Right renal pelvis (tissue), 4 donors: ENCODE measurements around the gene INPP5B. TPM values are rescaled to one million over a fixed set of nuclear protein-coding genes. Genes with fewer than 3 reads are reported as not detected.
"Not testable (repeated sequence)": the region's sequence is repeated elsewhere in the genome, so short reads cannot be mapped to it uniquely, and the experiment has no call there.

Source experiments
- DNase-seq, 4 donors: peaks; one replicate each; pipeline ENCODE4 v3.0.0-alpha.2; 2013; ENCODE audit warnings: low read depth in 4 of 4, low spot score in 3 of 4, missing footprints in 1 of 4
- polyA plus RNA-seq, 4 donors: library from polyadenylated mRNA; unstranded; fragments of 120-200 nt; gene quantifications; one replicate each; pipeline ENCODE4 v1.2.1, GENCODE V29; 2013; ENCODE audit not compliant: insufficient read length in 4 of 4

INPP5B gene
- polyA plus RNA-seq, 4 donors = 16.3 to 21.7 (median 19.1) TPM

GRCh38 chr1:37948841-37949240 is 2.0 kb upstream of the INPP5B start:
- DNase-seq = no peak

DNA sequence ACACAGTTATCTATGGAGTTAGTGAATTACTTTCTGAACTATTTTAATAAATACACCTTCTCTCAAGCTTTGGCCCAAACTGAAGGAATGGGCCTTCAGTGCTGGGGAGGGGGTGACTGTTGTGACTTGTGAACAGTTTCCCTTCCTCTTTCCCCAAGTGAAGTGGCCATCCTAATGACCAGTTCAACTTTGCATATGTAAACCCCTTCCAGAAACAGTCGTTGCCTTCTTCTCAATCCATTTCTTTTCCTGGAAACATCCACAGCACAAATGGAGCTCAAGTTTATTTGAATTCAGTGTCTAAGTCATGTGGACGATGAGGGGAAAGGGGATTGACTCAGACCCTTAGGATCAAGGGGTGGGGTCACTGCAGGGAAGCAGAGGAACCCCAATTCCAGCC is 1.3 kb upstream of the INPP5B start:
- no peak for DNase-seq

DNA sequence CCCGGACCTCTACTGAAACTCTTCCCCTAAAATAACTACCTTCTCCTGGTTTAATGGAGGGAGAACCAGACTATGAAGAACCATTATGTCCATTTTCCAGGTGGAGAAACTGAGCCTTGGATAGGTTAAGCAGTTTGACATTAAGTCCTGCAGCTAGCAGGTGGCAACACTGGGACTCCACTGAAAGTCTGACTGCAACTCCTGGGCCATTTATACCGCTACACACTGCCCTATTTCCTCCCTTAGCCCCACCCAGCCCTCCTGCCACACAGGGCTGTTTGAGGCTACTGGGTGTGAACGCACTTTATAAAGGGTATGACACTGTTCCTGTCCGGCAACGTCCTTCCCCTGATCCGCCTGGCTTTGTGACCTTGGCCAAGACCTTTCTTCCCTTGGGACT is 511 bp upstream of the INPP5B start:
- no peak for DNase-seq

DNA sequence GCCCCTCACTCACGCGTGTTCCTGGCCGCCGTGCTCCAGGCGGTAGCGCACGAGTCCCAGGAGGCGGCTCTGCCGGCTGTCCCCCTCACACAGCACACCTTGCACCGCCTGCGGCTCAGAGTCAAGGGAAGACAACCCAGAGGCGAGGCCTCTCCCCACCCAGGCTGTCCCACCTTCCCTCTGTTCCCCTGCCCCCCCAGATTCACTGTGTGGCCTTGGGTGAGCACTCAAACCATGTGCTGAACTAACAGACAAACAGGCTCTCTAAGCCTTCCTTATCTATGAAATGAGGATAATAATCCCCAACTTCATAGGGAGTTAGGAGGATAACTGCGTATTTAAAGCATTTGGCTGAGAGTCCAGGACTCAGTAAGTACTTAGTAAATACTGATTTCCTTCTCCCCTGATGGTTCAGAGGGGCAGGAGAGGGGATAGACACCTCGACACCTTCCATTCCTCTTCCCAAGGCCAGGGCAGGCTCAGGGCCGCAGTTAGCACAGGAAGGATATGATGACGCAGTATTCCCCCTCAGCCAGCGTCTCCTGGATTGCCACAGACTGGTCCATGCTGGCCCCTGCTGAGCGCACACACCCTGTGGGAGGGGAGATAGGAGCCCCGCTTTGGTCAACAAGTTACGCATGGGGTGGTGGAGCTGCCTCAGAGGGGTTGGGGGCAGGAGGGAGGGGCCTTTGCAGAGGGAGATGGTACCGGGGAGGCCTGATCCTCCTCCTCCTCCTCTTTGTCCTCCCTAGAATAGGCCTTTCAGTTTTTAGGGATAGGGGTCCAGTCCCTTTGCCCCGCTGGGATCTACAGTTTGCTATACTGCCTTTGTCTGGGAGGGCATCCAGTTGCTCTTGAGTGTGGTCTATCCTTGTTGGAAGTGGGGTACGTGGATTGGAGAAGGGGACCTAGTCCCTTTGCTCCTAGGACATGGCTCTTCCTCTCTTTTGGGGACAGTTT is 830 bp downstream of the INPP5B start:
- DNase-seq = no peak

DNA sequence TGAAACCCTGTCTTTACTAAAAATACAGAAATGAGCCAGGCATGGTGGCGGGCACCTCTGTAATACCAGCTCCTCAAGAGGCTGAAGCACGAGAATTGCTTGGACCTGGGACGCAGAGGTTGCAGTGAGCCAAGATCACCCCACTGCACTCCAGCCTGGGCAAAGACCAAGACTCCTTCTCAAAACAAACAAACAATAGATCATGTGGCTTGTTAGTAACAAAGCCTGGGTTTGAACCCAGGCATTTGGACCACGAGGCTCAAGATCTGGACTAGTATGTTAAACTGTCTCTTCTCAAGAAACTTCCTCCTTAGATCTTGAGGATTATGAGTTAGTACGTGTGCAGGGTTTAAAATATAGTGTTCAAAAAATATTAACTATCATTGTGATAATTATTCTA is 1.6 kb downstream of the INPP5B start:
- DNase-seq = no peak

DNA sequence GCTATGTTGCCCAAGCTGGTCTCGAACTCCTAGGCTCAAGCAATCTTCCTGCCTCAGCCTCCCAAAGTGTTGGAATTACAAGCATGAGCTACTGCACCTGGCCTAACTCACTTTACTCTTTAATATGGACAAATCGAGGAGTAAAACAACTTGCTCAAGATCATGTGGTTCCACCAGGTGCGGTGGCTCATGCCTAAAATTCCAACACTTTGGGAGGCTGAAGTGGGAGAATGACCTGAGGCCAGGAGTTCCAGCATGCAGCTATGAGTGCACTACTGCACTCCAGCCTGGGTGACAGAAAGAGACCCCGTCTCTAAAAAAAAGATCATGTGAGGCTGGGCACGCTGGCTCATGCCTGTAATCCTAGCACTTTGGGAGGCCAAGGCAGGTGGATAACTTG is 2.0 kb downstream of the INPP5B start:
- no peak for DNase-seq

- DNase-seq = no peak
Observed at GRCh38 chr1:37944086-37944763, 2.6 kb downstream of the INPP5B start.

GRCh38 chr1:37940299-37940947 is 6.4 kb downstream of the INPP5B start:
- DNase-seq = no peak

- not testable (repeated sequence) for DNase-seq
Observed at GRCh38 chr1:37936760-37937159, 10.1 kb downstream of the INPP5B start.

DNA sequence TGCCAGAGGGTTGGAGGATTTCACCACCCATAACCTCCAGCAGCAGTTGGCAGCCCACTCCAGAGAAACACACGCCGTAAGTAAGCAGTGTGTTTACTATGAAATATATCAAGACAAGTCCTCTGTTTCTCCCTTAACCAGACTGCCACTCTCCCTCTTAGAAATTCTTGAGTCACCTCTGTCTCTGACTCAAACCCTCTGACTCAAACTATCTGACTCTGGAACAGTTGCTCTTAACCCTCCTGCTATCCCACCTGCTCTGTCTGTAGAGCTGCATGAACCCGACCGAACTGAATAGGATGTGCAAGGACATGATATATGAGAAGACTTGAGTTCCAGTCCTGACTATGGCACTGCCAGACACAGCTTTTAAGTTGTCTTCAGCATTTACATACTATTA is 14.1 kb downstream of the INPP5B start:
- no peak for DNase-seq

GRCh38 chr1:37931361-37932158 is 15.3 kb downstream of the INPP5B start:
- DNase-seq = peak; percentile 90 to 96 (median 94)

DNA sequence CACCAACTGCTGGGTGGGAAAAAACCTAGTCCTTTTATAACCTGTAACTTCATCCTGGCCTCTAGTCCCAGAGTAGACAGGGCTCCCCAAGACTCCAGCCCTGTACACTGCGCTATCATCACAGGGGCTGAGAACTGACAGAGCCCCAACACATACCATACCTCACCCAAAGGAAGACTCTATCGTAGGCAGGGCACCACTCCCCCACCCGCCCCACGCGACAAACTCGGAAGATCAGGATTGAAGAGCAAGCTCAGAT is 15.8 kb downstream of the INPP5B start:
- no peak for DNase-seq

GRCh38 chr1:37930246-37931101 is 16.4 kb downstream of the INPP5B start:
- no peak for DNase-seq

GRCh38 chr1:37926038-37926924 is 20.6 kb downstream of the INPP5B start:
- DNase-seq = no peak

DNA sequence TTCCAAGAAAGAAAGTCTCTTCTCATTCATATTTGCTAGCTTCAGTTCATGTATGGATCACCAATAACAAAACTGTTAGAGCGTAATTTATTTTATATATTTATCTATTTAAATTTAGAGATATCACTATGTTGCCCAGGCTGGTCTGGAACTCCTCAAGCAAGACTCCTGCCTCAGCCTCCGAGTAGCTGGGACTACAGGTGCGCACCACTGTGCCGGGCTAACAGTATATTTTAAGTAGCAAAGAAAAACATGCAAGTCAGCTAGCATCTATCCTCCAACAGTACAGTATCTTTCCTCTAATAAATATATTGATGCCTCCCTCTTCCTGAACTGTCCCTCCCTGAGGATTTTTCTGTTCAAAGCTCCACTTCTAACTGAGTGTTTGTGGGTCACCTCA is 21.5 kb downstream of the INPP5B start:
- DNase-seq = no peak

GRCh38 chr1:37923551-37923889 is 23.3 kb downstream of the INPP5B start:
- no peak for DNase-seq

- DNase-seq = no peak
Observed at GRCh38 chr1:37922767-37923550, 23.9 kb downstream of the INPP5B start.

GRCh38 chr1:37919277-37919676 is 27.6 kb downstream of the INPP5B start:
- no peak for DNase-seq
